HepG2 (cell line): Measurements from ENCODE around the gene TEX29.

Source experiments
- FOXK2 ChIP-seq: fragments of 450-650 bp; IDR thresholded peaks from 2 replicates; pipeline ENCODE4 v1.6.1; 2016
- RNF2 ChIP-seq: fragments of 450-650 bp; conservative IDR thresholded peaks from 2 replicates; pipeline ENCODE4 v1.6.1; 2016; ENCODE audit warnings: low read depth
- SUZ12 ChIP-seq: fragments of 150-350 bp; IDR thresholded peaks from 2 replicates; pipeline ENCODE4 v1.6.1; 2014; ENCODE audit warnings: low read depth, low read length
- ZNF441 ChIP-seq: sonication (generic); formaldehyde crosslinking; IDR thresholded peaks from 2 replicates; pipeline ENCODE4 v1.7.0; 2021; ENCODE audit warnings: missing genetic modification reagents, borderline replicate concordance

GRCh38 chr13:111330066-111330610 lies 9.7 kb downstream of the TEX29 start:
- TF ChIP-seq FOXK2 (no peak), ZNF441 (CRISPR knock-in tag) (no peak), SUZ12 (no peak), RNF2 (no peak)
